IMR-90 (cell line): ENCODE data around the gene FRMPD4. TPM values are rescaled to one million over a fixed set of nuclear protein-coding genes. Genes with fewer than 3 reads are reported as not detected.

Source experiments
- ATAC-seq: fragments of 200-7000 bp; cut with Tn5 transposase; 2 replicates; pipeline ENCODE4 v1.9.1; 2020; ENCODE audit warnings: low read depth, mild to moderate bottlenecking, moderate library complexity
- BruUV-seq: library from RNA; stranded (reverse); fragments of 400-500 nt; replicated peaks from 2 replicates; lab custom pipeline; 2021; lab: Mats Ljungman, UMichigan
- CTCF ChIA-PET: fragments of 300-600 bp; formaldehyde crosslinking; extraction: SDS; loops from one replicate; lab custom pipeline; 2021; ENCODE audit warnings: antibody characterized with exemption; lab: Yijun Ruan, JAX
- POLR2A ChIA-PET: fragments of 300-600 bp; sonication (Branson Sonifier 250); formaldehyde crosslinking; loops from one replicate; lab custom pipeline; 2022; ENCODE audit warnings: antibody characterized with exemption; ENCODE audit not compliant: unreplicated experiment; lab: Charles Lee
- DNase-seq: peaks from one replicate; pipeline ENCODE4 v3.0.0; 2013
- H2AFZ ChIP-seq: replicated peaks from 2 replicates; pipeline ENCODE3; 2013; ENCODE audit warnings: low read length, mild to moderate bottlenecking; ENCODE audit not compliant: poor library complexity
- H2AK5ac ChIP-seq: 2 replicates; pipeline ENCODE4 v1.6.1; 2013; ENCODE audit warnings: low read depth, low read length, inconsistent platforms
- H2AK9ac ChIP-seq: replicated peaks from 2 replicates; pipeline ENCODE3; 2013; ENCODE audit warnings: mild to moderate bottlenecking, low read depth, low read length, moderate library complexity; ENCODE audit not compliant: poor library complexity
- H2BK120ac ChIP-seq: 2 replicates; pipeline ENCODE4 v1.6.1; 2013; ENCODE audit warnings: low read depth, low read length, inconsistent platforms
- H2BK15ac ChIP-seq: 3 replicates; pipeline ENCODE4 v1.6.1; 2013; ENCODE audit warnings: low read depth, low read length, inconsistent platforms
- H2BK20ac ChIP-seq: 2 replicates; pipeline ENCODE4 v1.6.1; 2013; ENCODE audit warnings: low read depth, mild to moderate bottlenecking, inconsistent platforms, low read length, moderate library complexity
- H2BK5ac ChIP-seq: 2 replicates; pipeline ENCODE4 v1.6.1; 2013; ENCODE audit warnings: mild to moderate bottlenecking, low read depth, low read length, inconsistent platforms; ENCODE audit not compliant: poor library complexity, severe bottlenecking
- H3K14ac ChIP-seq: replicated peaks from 2 replicates; pipeline ENCODE4 v1.6.1; 2013; ENCODE audit warnings: low read depth, low read length, inconsistent platforms
- H3K18ac ChIP-seq: 2 replicates; pipeline ENCODE4 v1.6.1; 2013; ENCODE audit warnings: low read depth, low read length, control low read depth
- H3K23ac ChIP-seq: 2 replicates; pipeline ENCODE4 v1.6.1; 2013; ENCODE audit warnings: low read depth, low read length, inconsistent platforms
- H3K27ac ChIP-seq: 2 replicates; pipeline ENCODE4 v1.5.1; 2013; ENCODE audit warnings: mild to moderate bottlenecking, control low read depth, low read length; ENCODE audit not compliant: insufficient read depth
- H3K27me3 ChIP-seq: 2 replicates; pipeline ENCODE4 v1.6.1; 2013; ENCODE audit warnings: low read length; ENCODE audit not compliant: control insufficient read depth, insufficient read depth
- H3K36me3 ChIP-seq: 2 replicates; pipeline ENCODE4 v1.6.1; 2013; ENCODE audit warnings: low read length, mixed read lengths; ENCODE audit not compliant: control insufficient read depth, insufficient read depth
- H3K4ac ChIP-seq: 2 replicates; pipeline ENCODE4 v1.6.1; 2013; ENCODE audit warnings: low read depth, low read length, inconsistent platforms
- H3K4me1 ChIP-seq: 2 replicates; pipeline ENCODE4 v1.6.1; 2013; ENCODE audit warnings: low read length, mixed read lengths; ENCODE audit not compliant: control insufficient read depth, insufficient read depth
- H3K4me2 ChIP-seq: 2 replicates; pipeline ENCODE4 v1.6.1; 2013; ENCODE audit warnings: low read depth, mild to moderate bottlenecking, control low read depth, low read length, moderate library complexity
- H3K4me3 ChIP-seq: 2 replicates; pipeline ENCODE4 v1.5.1; 2013; ENCODE audit warnings: low read depth, mild to moderate bottlenecking, control low read depth, low read length, moderate library complexity; ENCODE audit not compliant: insufficient read depth
- H3K56ac ChIP-seq: 2 replicates; pipeline ENCODE4 v1.6.1; 2013; ENCODE audit warnings: low read length, inconsistent platforms; ENCODE audit not compliant: insufficient read depth; ENCODE audit errors: extremely low read depth
- H3K79me1 ChIP-seq, 2 experiments: 2 replicates each; pipeline ENCODE4 v1.6.1; 2013; ENCODE audit warnings: low read length in 2 of 2, inconsistent platforms in 1 of 2, low read depth in 1 of 2
- H3K9ac ChIP-seq: 2 replicates; pipeline ENCODE4 v1.6.1; 2013; ENCODE audit warnings: low read depth, low read length, control low read depth
- H3K9me1 ChIP-seq: 2 replicates; pipeline ENCODE4 v1.6.1; 2013; ENCODE audit warnings: low read length, inconsistent platforms; ENCODE audit not compliant: insufficient read depth
- H3K9me3 ChIP-seq: 2 replicates; pipeline ENCODE4 v1.6.1; 2013; ENCODE audit warnings: low read length; ENCODE audit not compliant: control insufficient read depth, insufficient read depth
- H4K20me1 ChIP-seq: 2 replicates; pipeline ENCODE4 v1.6.1; 2013; ENCODE audit warnings: low read length, inconsistent platforms; ENCODE audit not compliant: insufficient read depth
- H4K5ac ChIP-seq: 2 replicates; pipeline ENCODE4 v1.6.1; 2013; ENCODE audit warnings: mild to moderate bottlenecking, low read depth, low read length, control low read depth
- H4K8ac ChIP-seq, 2 experiments: 2 replicates each; pipeline ENCODE4 v1.6.1; 2013; ENCODE audit warnings: low read depth in 2 of 2, low read length in 2 of 2, control low read depth in 1 of 2, inconsistent platforms in 1 of 2
- H4K91ac ChIP-seq: 2 replicates; pipeline ENCODE4 v1.6.1; 2013; ENCODE audit warnings: low read depth, low read length, inconsistent platforms; ENCODE audit not compliant: insufficient read depth
- BHLHE40 ChIP-seq: fragments of 150-350 bp; IDR thresholded peaks from 2 replicates; pipeline ENCODE4 v1.6.1; 2016; ENCODE audit warnings: mild to moderate bottlenecking, low read depth, low read length
- CEBPB ChIP-seq: IDR thresholded peaks from 2 replicates; pipeline ENCODE4 v1.6.1; 2012; ENCODE audit warnings: low read depth, low read length, improper control_type of control experiment
- CHD1 ChIP-seq: IDR thresholded peaks from 2 replicates; pipeline ENCODE4 v1.6.1; 2012; ENCODE audit warnings: low read depth, low read length, improper control_type of control experiment
- CTCF ChIP-seq: conservative IDR thresholded peaks from 2 replicates; pipeline ENCODE4 v1.5.1; 2012; ENCODE audit warnings: mild to moderate bottlenecking, low read depth, low read length, improper control_type of control experiment
- ELK1 ChIP-seq: fragments of 150-350 bp; IDR thresholded peaks from 2 replicates; pipeline ENCODE4 v1.6.1; 2016; ENCODE audit warnings: low read depth, mild to moderate bottlenecking, low read length, moderate library complexity, borderline replicate concordance
- FOS ChIP-seq: fragments of 150-350 bp; IDR thresholded peaks from 2 replicates; pipeline ENCODE4 v1.6.1; 2016; ENCODE audit warnings: low read depth, low read length
- MAFK ChIP-seq: IDR thresholded peaks from 2 replicates; pipeline ENCODE4 v1.6.1; 2012; ENCODE audit warnings: low read depth, low read length, improper control_type of control experiment
- MAZ ChIP-seq: IDR thresholded peaks from 2 replicates; pipeline ENCODE4 v1.6.1; 2012; ENCODE audit warnings: low read depth, mild to moderate bottlenecking, low read length, improper control_type of control experiment, moderate library complexity, borderline replicate concordance
- MXI1 ChIP-seq: IDR thresholded peaks from 2 replicates; pipeline ENCODE4 v1.6.1; 2012; ENCODE audit warnings: low read depth, mild to moderate bottlenecking, low read length, moderate library complexity, borderline replicate concordance
- NFE2L2 ChIP-seq: fragments of 150-350 bp; IDR thresholded peaks from 2 replicates; pipeline ENCODE4 v1.6.1; 2016; ENCODE audit warnings: low read depth, mild to moderate bottlenecking, low read length
- POLR2A ChIP-seq: IDR thresholded peaks from 2 replicates; pipeline ENCODE4 v1.6.1; 2012; ENCODE audit warnings: mild to moderate bottlenecking, low read depth, low read length
- RAD21 ChIP-seq: IDR thresholded peaks from 2 replicates; pipeline ENCODE4 v1.6.1; 2012; ENCODE audit warnings: low read length, improper control_type of control experiment
- RCOR1 ChIP-seq: IDR thresholded peaks from 2 replicates; pipeline ENCODE4 v1.6.1; 2012; ENCODE audit warnings: mild to moderate bottlenecking, low read length, improper control_type of control experiment; ENCODE audit not compliant: insufficient replicate concordance
- RFX5 ChIP-seq: IDR thresholded peaks from 2 replicates; pipeline ENCODE4 v1.8.0; 2012; ENCODE audit warnings: low read depth, mild to moderate bottlenecking, low read length, moderate library complexity
- SMC3 ChIP-seq: fragments of 150-350 bp; IDR thresholded peaks from 2 replicates; pipeline ENCODE4 v1.6.1; 2016; ENCODE audit warnings: low read depth, mild to moderate bottlenecking, antibody characterized with exemption, low read length, moderate library complexity
- USF2 ChIP-seq: fragments of 150-350 bp; IDR thresholded peaks from 2 replicates; pipeline ENCODE4 v1.6.1; 2017; ENCODE audit warnings: mild to moderate bottlenecking, antibody characterized with exemption, low read length, low read depth
- WGBS, 2 experiments: methylation state at CpG; one replicate each; pipeline versions ENCODE4 v1.1.5 to v1.1.7; 2013; ENCODE audit warnings: missing lambda C conversion rate in 2 of 2; ENCODE audit not compliant: insufficient read length in 1 of 2; ENCODE audit errors: extremely low coverage in 2 of 2; 5-methylcytosine and 5-hydroxymethylcytosine counted together
- dilution Hi-C: fragments of 300-500 bp; cut with HindIII; formaldehyde crosslinking; loops from one replicate; pipeline ENCODE4 v1.14.3; 2018; ENCODE audit warnings: low sequenced_read_pairs; ENCODE audit not compliant: unreplicated experiment
- in situ Hi-C: fragments of 300-500 bp; cut with MboI; formaldehyde crosslinking; loops from 3 replicates; pipeline ENCODE4 v1.14.3; 2019; ENCODE audit warnings: low sequenced_read_pairs, inconsistent platforms, mixed read lengths
- intact Hi-C: fragments of 100-400 bp; cut with micrococcal nuclease; formaldehyde crosslinking; loops from 2 replicates; pipeline ENCODE4 v1.10.0; 2022
- polyA plus RNA-seq, 3 experiments: library from polyadenylated mRNA; depleted of rRNA; stranded (reverse); fragments of >200 nt; gene quantifications; 2 replicates each; pipeline ENCODE4 v1.2.3, GENCODE V29; 2012; ENCODE audit warnings: low replicate concordance in 1 of 3
- total RNA-seq: library from RNA; depleted of rRNA; stranded (reverse); fragments of >200 nt; gene quantifications from 2 replicates; pipeline ENCODE4 v1.2.3, GENCODE V29; 2012

FRMPD4 gene
- total and polyA plus RNA-seq, 2 of the 4 experiments (the other 2 are of a cell fraction): 0.53 to 1.1 TPM

- DNase-seq (no peak), ATAC-seq (no peak)
- Histone ChIP-seq H3K36me3 (no peaks in the 10 kb centered on the region), H3K4ac (no peak overlapping the region), H3K4me3 (no peak overlapping the region), H3K23ac (no peak overlapping the region), H3K4me2 (no peak overlapping the region), H4K8ac (no peak overlapping the region), H3K9me1 (no peaks in the 10 kb centered on the region), H4K20me1 (no peaks in the 10 kb centered on the region), H2BK120ac (no peak overlapping the region), H2BK15ac (no peak overlapping the region), H3K79me1 (no peaks in the 10 kb centered on the region), H4K91ac (no peak overlapping the region), H3K18ac (no peak overlapping the region), H2BK5ac (no peak overlapping the region), H2BK20ac (no peak overlapping the region), H2AK9ac (no peak overlapping the region), H3K14ac (no peak overlapping the region), H3K27me3 (no peaks in the 10 kb centered on the region), H2AFZ (no peak overlapping the region), H3K4me1 (no peaks in the 10 kb centered on the region), H4K5ac (no peak overlapping the region), H3K56ac (no peak overlapping the region), H2AK5ac (no peak overlapping the region), H3K27ac (no peak overlapping the region), H3K9me3 (no peaks in the 10 kb centered on the region), H3K9ac (no peak overlapping the region)
- ChIA-PET CTCF (no interaction called here), POLR2A (no interaction called here)
- TF ChIP-seq BHLHE40 (no peak), RCOR1 (no peak), MAZ (no peak), MXI1 (no peak), ELK1 (no peak), RAD21 (no peak), CHD1 (no peak), NFE2L2 (no peak), RFX5 (no peak), CEBPB (no peak), POLR2A (no peak), CTCF (no peak), MAFK (no peak), USF2 (no peak), FOS (no peak), SMC3 (no peak)
- WGBS, 2 experiments: no CpG with 5 or more reads among the region's 1 CpG
- in situ Hi-C loops (no loop called here), dilution Hi-C loops (no loop called here), intact Hi-C loops (no loop called here)
- BruUV-seq: no TSS peak
Measured at GRCh38 chrX:12595720-12596119, 457.4 kb downstream of the FRMPD4 start.
